ENCODE data around the gene AMOTL1.
"Not testable (repeated sequence)": the region's sequence is repeated elsewhere in the genome, so short reads cannot be mapped to it uniquely, and the experiment has no call there.

Gene AMOTL1

GRCh38 chr11:94835594-94835927 lies 67.4 kb downstream of the AMOTL1 start:
- no peak for DNase-seq (ENCODE audit: low read depth, low spot score)

GRCh38 chr11:94837317-94837716 lies 69.2 kb downstream of the AMOTL1 start:
- no peak for DNase-seq (ENCODE audit: low read depth, low spot score)
- H3K4me3 ChIP-seq (ENCODE audit: low read length): no peak overlapping the region

More at GRCh38 chr11:94835594-94835927, 67.4 kb downstream of the AMOTL1 start:
- no peak overlapping the region for H3K4me3 ChIP-seq (ENCODE audit: low read length)

- no peak overlapping the region for H3K4me3 ChIP-seq (ENCODE audit: low read length)
- DNase-seq (ENCODE audit: low read depth, low spot score): no peak
These were observed 70.0 kb downstream of the AMOTL1 start for GRCh38 chr11:94838027-94838731.

- no peak for DNase-seq (ENCODE audit: low read depth, low spot score)
- no peak overlapping the region for H3K4me3 ChIP-seq (ENCODE audit: low read length)
These were observed 72.1 kb downstream of the AMOTL1 start for GRCh38 chr11:94840209-94840608.

- no peak overlapping the region for H3K4me3 ChIP-seq (ENCODE audit: low read length)
- DNase-seq (ENCODE audit: low read depth, low spot score): no peak
These were observed 75.9 kb downstream of the AMOTL1 start for GRCh38 chr11:94844031-94844430.

- DNase-seq (ENCODE audit: low read depth, low spot score): no peak
These were observed 77.5 kb downstream of the AMOTL1 start for GRCh38 chr11:94845622-94846021.

GRCh38 chr11:94849839-94850238 lies 81.7 kb downstream of the AMOTL1 start:
- H3K4me3 ChIP-seq (ENCODE audit: low read length): no peak overlapping the region
- no peak for DNase-seq (ENCODE audit: low read depth, low spot score)

More at GRCh38 chr11:94845622-94846021, 77.5 kb downstream of the AMOTL1 start:
- no peak overlapping the region for H3K4me3 ChIP-seq (ENCODE audit: low read length)

GRCh38 chr11:94851864-94852636 lies 83.9 kb downstream of the AMOTL1 start:
- H3K4me3 ChIP-seq (ENCODE audit: low read length): no peak overlapping the region
- DNase-seq (ENCODE audit: low read depth, low spot score): no peak

GRCh38 chr11:94853288-94853687 lies 85.1 kb downstream of the AMOTL1 start:
- not testable (repeated sequence) for DNase-seq (ENCODE audit: low read depth, low spot score); H3K4me3 ChIP-seq (ENCODE audit: low read length)

- DNase-seq (ENCODE audit: low read depth, low spot score): no peak
- H3K4me3 ChIP-seq (ENCODE audit: low read length): no peak overlapping the region
These were observed 85.7 kb downstream of the AMOTL1 start for GRCh38 chr11:94853836-94854235.

GRCh38 chr11:94854770-94855633 lies 86.8 kb downstream of the AMOTL1 start:
- DNase-seq (ENCODE audit: low read depth, low spot score): no peak
- no peak overlapping the region for H3K4me3 ChIP-seq (ENCODE audit: low read length)

GRCh38 chr11:94855666-94856065 lies 87.5 kb downstream of the AMOTL1 start:
- no peak overlapping the region for H3K4me3 ChIP-seq (ENCODE audit: low read length)
- no peak for DNase-seq (ENCODE audit: low read depth, low spot score)

- H3K4me3 ChIP-seq (ENCODE audit: low read length): no peak overlapping the region
- DNase-seq (ENCODE audit: low read depth, low spot score): no peak
These were observed 88.3 kb downstream of the AMOTL1 start for GRCh38 chr11:94856443-94856842.

- H3K4me3 ChIP-seq (ENCODE audit: low read length): no peak overlapping the region
- DNase-seq (ENCODE audit: low read depth, low spot score): no peak
These were observed 89.2 kb downstream of the AMOTL1 start for GRCh38 chr11:94857337-94857736.

GRCh38 chr11:94858012-94858705 lies 90.0 kb downstream of the AMOTL1 start:
- no peak for DNase-seq (ENCODE audit: low read depth, low spot score)
- no peak overlapping the region for H3K4me3 ChIP-seq (ENCODE audit: low read length)

GRCh38 chr11:94860333-94860732 lies 92.2 kb downstream of the AMOTL1 start:
- H3K4me3 ChIP-seq (ENCODE audit: low read length): no peak overlapping the region
- DNase-seq (ENCODE audit: low read depth, low spot score): no peak

- no peak overlapping the region for H3K4me3 ChIP-seq (ENCODE audit: low read length)
- DNase-seq (ENCODE audit: low read depth, low spot score): no peak
These were observed 93.2 kb downstream of the AMOTL1 start for GRCh38 chr11:94861306-94861845.

GRCh38 chr11:94862926-94863880 lies 95.0 kb downstream of the AMOTL1 start:
- no peak overlapping the region for H3K4me3 ChIP-seq (ENCODE audit: low read length)
- no peak for DNase-seq (ENCODE audit: low read depth, low spot score)

Data from Jurkat, Clone E6-1 (cell line).